Osteoblast (primary cell): ENCODE measurements around the gene ZNF548. TPM values are rescaled to one million over a fixed set of nuclear protein-coding genes. Genes with fewer than 3 reads are reported as not detected.

Source experiments
- DNase-seq: peaks from one replicate; pipeline ENCODE4 v3.0.0; 2011; ENCODE audit warnings: low spot score, mixed read lengths; ENCODE audit not compliant: insufficient read length; ENCODE audit errors: missing footprints
- H2AFZ ChIP-seq: 2 replicates; pipeline ENCODE4 v1.6.0; 2011; ENCODE audit warnings: mild to moderate bottlenecking, low read length
- H3K27ac ChIP-seq: 2 replicates; pipeline ENCODE4 v1.5.1; 2011; ENCODE audit warnings: mild to moderate bottlenecking, low read depth, low read length, moderate library complexity
- H3K27me3 ChIP-seq: 2 replicates; pipeline ENCODE4 v1.6.0; 2012; ENCODE audit warnings: mild to moderate bottlenecking, control low read depth, inconsistent platforms, low read length, moderate library complexity; ENCODE audit not compliant: insufficient read depth
- H3K36me3 ChIP-seq: 2 replicates; pipeline ENCODE4 v1.5.1; 2011; ENCODE audit warnings: mild to moderate bottlenecking, low read length, control low read depth, moderate library complexity; ENCODE audit not compliant: insufficient read depth
- H3K4me1 ChIP-seq: 2 replicates; pipeline ENCODE4 v1.5.1; 2011; ENCODE audit warnings: mild to moderate bottlenecking, low read length, control low read depth, moderate library complexity; ENCODE audit not compliant: insufficient read depth
- H3K4me2 ChIP-seq: 2 replicates; pipeline ENCODE4 v1.6.0; 2011; ENCODE audit warnings: mild to moderate bottlenecking, low read length; ENCODE audit not compliant: insufficient read depth
- H3K4me3 ChIP-seq: fragments of 200-600 bp; sonication (generic); 3 replicates; pipeline ENCODE4 v1.5.1; 2012; ENCODE audit warnings: mild to moderate bottlenecking, low read length, inconsistent platforms; ENCODE audit not compliant: insufficient read depth
- H3K79me2 ChIP-seq: 2 replicates; pipeline ENCODE4 v1.6.0; 2012; ENCODE audit warnings: mild to moderate bottlenecking, low read length, control low read depth, inconsistent platforms; ENCODE audit not compliant: insufficient read depth
- H3K9me3 ChIP-seq: 2 replicates; pipeline ENCODE4 v1.5.1; 2011; ENCODE audit warnings: low read depth, low read length, control low read depth
- H4K20me1 ChIP-seq: 2 replicates; pipeline ENCODE4 v1.6.0; 2012; ENCODE audit warnings: mild to moderate bottlenecking, low read length, control low read depth; ENCODE audit not compliant: insufficient read depth
- CTCF ChIP-seq: IDR thresholded peaks from 2 replicates; pipeline ENCODE4 v1.5.1; 2011; ENCODE audit warnings: mild to moderate bottlenecking, low read depth, low read length, moderate library complexity; ENCODE audit errors: extremely low read depth
- total RNA-seq: library from RNA; depleted of rRNA; stranded (reverse); fragments of >200 nt; gene quantifications from 2 replicates; pipeline ENCODE4 v1.2.3, GENCODE V29; 2012

ZNF548 gene
- total RNA-seq, 1 donor, result 27.9 TPM

GRCh38 chr19:57410877-57411671 is 21.4 kb downstream of the ZNF548 start, which contains the start of gene ZNF17:
TSS of gene ZNF17 (plus strand) at chr19:57411161. CDS start at chr19:57413616, 2,455 bp downstream.
- Histone ChIP-seq H3K4me3 (peak within 1 kb of the TSS; percentile 99), H3K36me3 (peaks cover 16% of the 10 kb centered on the region), H3K4me2 (peak within 1 kb of the TSS; percentile 99), H3K4me1 (peaks cover 12% of the 10 kb centered on the region), H2AFZ (peak within 1 kb of the TSS; percentile 98), H3K9me3 (no peaks in the 10 kb centered on the region), H3K27ac (peak within 1 kb of the TSS; percentile 66), H3K79me2 (peaks cover 37% of the 10 kb centered on the region), H3K27me3 (no peaks in the 10 kb centered on the region), H4K20me1 (peaks cover 4% of the 10 kb centered on the region)
- peak; percentile 97 for DNase-seq
- no peak for TF ChIP-seq CTCF

- H4K20me1 ChIP-seq, result no peaks in the 10 kb centered on the region
- no peak overlapping the region for H3K4me3 ChIP-seq
- DNase-seq, result no peak
Observed at GRCh38 chr19:57419439-57419838, 29.8 kb downstream of the ZNF548 start.

GRCh38 chr19:57421037-57421436 is 31.4 kb downstream of the ZNF548 start:
- no peak overlapping the region for H2AFZ ChIP-seq
- H3K27me3 ChIP-seq, result no peaks in the 10 kb centered on the region
- peaks cover 30% of the 10 kb centered on the region for H3K36me3 ChIP-seq
- H4K20me1 ChIP-seq, result no peaks in the 10 kb centered on the region
- H3K9me3 ChIP-seq, result peaks cover 26% of the 10 kb centered on the region
- peaks cover 16% of the 10 kb centered on the region for H3K79me2 ChIP-seq
- H3K27ac ChIP-seq, result no peak overlapping the region
- no peak for DNase-seq
- no peak overlapping the region for H3K4me3 ChIP-seq
- H3K4me1 ChIP-seq, result no peaks in the 10 kb centered on the region
- H3K4me2 ChIP-seq, result no peak overlapping the region
- TF ChIP-seq CTCF, result no peak

More at GRCh38 chr19:57419439-57419838, 29.8 kb downstream of the ZNF548 start:
- Histone ChIP-seq H3K27me3 (no peaks in the 10 kb centered on the region), H3K9me3 (peaks cover 26% of the 10 kb centered on the region), H3K27ac (no peak overlapping the region), H3K4me2 (no peak overlapping the region), H3K79me2 (peaks cover 28% of the 10 kb centered on the region), H3K36me3 (peaks cover 37% of the 10 kb centered on the region), H2AFZ (no peak overlapping the region), H3K4me1 (no peaks in the 10 kb centered on the region)
- no peak for TF ChIP-seq CTCF

GRCh38 chr19:57434386-57435061 is 44.9 kb downstream of the ZNF548 start:
- peak overlapping the region; percentile 74 for H3K4me3 ChIP-seq
- H3K27ac ChIP-seq, result peak overlapping the region; percentile 3
- peaks cover 4% of the 10 kb centered on the region for H3K36me3 ChIP-seq
- DNase-seq, result peak; percentile 1
- H4K20me1 ChIP-seq, result no peaks in the 10 kb centered on the region
- no peak for TF ChIP-seq CTCF
- H3K4me1 ChIP-seq, result peaks cover 6% of the 10 kb centered on the region
- peak overlapping the region; percentile 91 for H3K4me2 ChIP-seq
- peak overlapping the region; percentile 79 for H2AFZ ChIP-seq
- H3K9me3 ChIP-seq, result no peaks in the 10 kb centered on the region
- peaks cover 37% of the 10 kb centered on the region for H3K79me2 ChIP-seq
- no peaks in the 10 kb centered on the region for H3K27me3 ChIP-seq
